HepG2 (cell line): Measurements from ENCODE around the gene SYT7. TPM values are rescaled to one million over a fixed set of nuclear protein-coding genes. Genes with fewer than 3 reads are reported as not detected.

ENCODE experiments used
- ATF5 ChIP-seq: sonication (generic); formaldehyde crosslinking; IDR thresholded peaks from 2 replicates; pipeline ENCODE4 v1.4.0; 2020; ENCODE audit warnings: mild to moderate bottlenecking, low read depth, missing genetic modification reagents
- ESRRA ChIP-seq: sonication (generic); formaldehyde crosslinking; IDR thresholded peaks from 2 replicates; pipeline ENCODE4 v1.5.1; 2020; ENCODE audit warnings: mild to moderate bottlenecking, low read depth, missing genetic modification reagents
- FOXK1 ChIP-seq: sonication (generic); formaldehyde crosslinking; IDR thresholded peaks from 2 replicates; pipeline ENCODE4 v1.4.0; 2020; ENCODE audit warnings: low read depth, missing genetic modification reagents, borderline replicate concordance
- HOXA5 ChIP-seq: sonication (generic); formaldehyde crosslinking; IDR thresholded peaks from 2 replicates; pipeline ENCODE4 v1.4.0; 2020; ENCODE audit warnings: missing genetic modification reagents
- MLXIP ChIP-seq: sonication (generic); formaldehyde crosslinking; IDR thresholded peaks from 2 replicates; pipeline ENCODE4 v1.9.0; 2021; ENCODE audit warnings: missing genetic modification reagents, borderline replicate concordance
- MZF1 ChIP-seq: sonication (generic); formaldehyde crosslinking; IDR thresholded peaks from 2 replicates; pipeline ENCODE4 v1.8.1; 2023; ENCODE audit warnings: mild to moderate bottlenecking, missing genetic modification reagents, borderline replicate concordance
- PAX8 ChIP-seq: sonication (generic); formaldehyde crosslinking; IDR thresholded peaks from 2 replicates; pipeline ENCODE4 v1.8.0; 2022; ENCODE audit warnings: mild to moderate bottlenecking, missing genetic modification reagents, borderline replicate concordance
- RFXANK ChIP-seq: IDR thresholded peaks from 2 replicates; pipeline ENCODE4 v1.6.1; 2016
- SMYD3 ChIP-seq: sonication (generic); formaldehyde crosslinking; IDR thresholded peaks from 2 replicates; pipeline ENCODE4 v1.8.1; 2023; ENCODE audit warnings: mild to moderate bottlenecking, missing genetic modification reagents
- THAP11 ChIP-seq: IDR thresholded peaks from 2 replicates; pipeline ENCODE4 v1.6.1; 2016; ENCODE audit warnings: missing biosample characterization, missing genetic modification reagents
- ZFP62 ChIP-seq: sonication (generic); formaldehyde crosslinking; IDR thresholded peaks from 2 replicates; pipeline ENCODE4 v1.4.0; 2020; ENCODE audit warnings: missing genetic modification reagents
- ZNF326 ChIP-seq: sonication (generic); formaldehyde crosslinking; IDR thresholded peaks from 2 replicates; pipeline ENCODE4 v1.4.0; 2020; ENCODE audit warnings: missing genetic modification reagents, borderline replicate concordance
- ZNF501 ChIP-seq: sonication (generic); formaldehyde crosslinking; IDR thresholded peaks from 2 replicates; pipeline ENCODE4 v1.5.1; 2020; ENCODE audit warnings: mild to moderate bottlenecking, moderate library complexity, missing genetic modification reagents
- ZNF660 ChIP-seq: sonication (generic); formaldehyde crosslinking; IDR thresholded peaks from 2 replicates; pipeline ENCODE4 v1.5.1; 2020; ENCODE audit warnings: mild to moderate bottlenecking, low read depth, missing genetic modification reagents, borderline replicate concordance
- ZNF772 ChIP-seq: sonication (generic); formaldehyde crosslinking; IDR thresholded peaks from 2 replicates; pipeline ENCODE4 v1.5.0; 2020; ENCODE audit warnings: mild to moderate bottlenecking, missing genetic modification reagents
- ZNF773 ChIP-seq: sonication (generic); formaldehyde crosslinking; IDR thresholded peaks from 2 replicates; pipeline ENCODE4 v1.4.0; 2020; ENCODE audit warnings: missing genetic modification reagents, borderline replicate concordance
- polyA plus RNA-seq, 8 experiments: library from polyadenylated mRNA; depleted of rRNA in 3 of 8; stranded (reverse) in 7 of 8; unstranded in 1 of 8; fragments of >200 nt; fragmentation: Illumina TruSeq in 4 of 8; extraction: Trizol in 4 of 8; gene quantifications; 2 replicates each; pipeline versions ENCODE4 v1.2.1 to v1.2.3, GENCODE V29; 2011 to 2016; ENCODE audit warnings: low read depth in 4 of 8, missing spikeins in 1 of 8, mixed read lengths in 1 of 8; ENCODE audit not compliant: insufficient read depth in 1 of 8
- total RNA-seq, 5 experiments: library from RNA; depleted of rRNA; stranded (reverse); fragments of >200 nt; fragmentation: Illumina TruSeq; extraction: Trizol; gene quantifications; 2 replicates each; pipeline ENCODE4 v1.2.3, GENCODE V29; 2016; ENCODE audit warnings: low read depth in 1 of 5
- TF ChIP-seq, protein P1 (sequence below): sonication (generic); formaldehyde crosslinking; IDR thresholded peaks from 2 replicates; pipeline ENCODE4 v1.4.0; 2020; ENCODE audit warnings: missing genetic modification reagents
- TF ChIP-seq, protein P2 (sequence below): sonication (generic); IDR thresholded peaks from 2 replicates; pipeline ENCODE4 v1.6.1; 2016; ENCODE audit warnings: low read depth, borderline replicate concordance
- TF ChIP-seq, protein P3 (sequence below): sonication (generic); formaldehyde crosslinking; IDR thresholded peaks from 2 replicates; pipeline ENCODE4 v1.5.1; 2020; ENCODE audit warnings: mild to moderate bottlenecking, missing genetic modification reagents

SYT7 gene
- total and polyA plus RNA-seq, 2 of the 13 experiments (the other 11 are each of a cell fraction or from before 2014, with no cell fraction given) = 1.4 to 4.4 TPM

- TF ChIP-seq THAP11 (CRISPR knock-in tag) = peak; percentile 60; the same call in 1 of the 2 replicates
- no peak for TF ChIP-seq ZNF326 (CRISPR knock-in tag)
- TF ChIP-seq, protein P1, sequence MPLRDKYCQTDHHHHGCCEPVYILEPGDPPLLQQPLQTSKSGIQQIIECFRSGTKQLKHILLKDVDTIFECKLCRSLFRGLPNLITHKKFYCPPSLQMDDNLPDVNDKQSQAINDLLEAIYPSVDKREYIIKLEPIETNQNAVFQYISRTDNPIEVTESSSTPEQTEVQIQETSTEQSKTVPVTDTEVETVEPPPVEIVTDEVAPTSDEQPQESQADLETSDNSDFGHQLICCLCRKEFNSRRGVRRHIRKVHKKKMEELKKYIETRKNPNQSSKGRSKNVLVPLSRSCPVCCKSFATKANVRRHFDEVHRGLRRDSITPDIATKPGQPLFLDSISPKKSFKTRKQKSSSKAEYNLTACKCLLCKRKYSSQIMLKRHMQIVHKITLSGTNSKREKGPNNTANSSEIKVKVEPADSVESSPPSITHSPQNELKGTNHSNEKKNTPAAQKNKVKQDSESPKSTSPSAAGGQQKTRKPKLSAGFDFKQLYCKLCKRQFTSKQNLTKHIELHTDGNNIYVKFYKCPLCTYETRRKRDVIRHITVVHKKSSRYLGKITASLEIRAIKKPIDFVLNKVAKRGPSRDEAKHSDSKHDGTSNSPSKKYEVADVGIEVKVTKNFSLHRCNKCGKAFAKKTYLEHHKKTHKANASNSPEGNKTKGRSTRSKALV (CRISPR knock-in tag) = no peak
- no peak for TF ChIP-seq RFXANK (CRISPR knock-in tag)
- no peak for TF ChIP-seq HOXA5 (CRISPR knock-in tag)
- TF ChIP-seq ZNF773 (CRISPR knock-in tag) = no peak
- TF ChIP-seq ZFP62 (CRISPR knock-in tag) = no peak
- no peak for TF ChIP-seq ZNF772
- no peak for TF ChIP-seq MLXIP
- TF ChIP-seq ZNF660 (CRISPR knock-in tag) = no peak
- TF ChIP-seq SMYD3 (CRISPR knock-in tag) = no peak
- TF ChIP-seq, protein P2, sequence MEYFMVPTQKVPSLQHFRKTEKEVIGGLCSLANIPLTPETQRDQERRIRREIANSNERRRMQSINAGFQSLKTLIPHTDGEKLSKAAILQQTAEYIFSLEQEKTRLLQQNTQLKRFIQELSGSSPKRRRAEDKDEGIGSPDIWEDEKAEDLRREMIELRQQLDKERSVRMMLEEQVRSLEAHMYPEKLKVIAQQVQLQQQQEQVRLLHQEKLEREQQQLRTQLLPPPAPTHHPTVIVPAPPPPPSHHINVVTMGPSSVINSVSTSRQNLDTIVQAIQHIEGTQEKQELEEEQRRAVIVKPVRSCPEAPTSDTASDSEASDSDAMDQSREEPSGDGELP = peak; percentile 47; the same call in 1 of the 2 replicates
- no peak for TF ChIP-seq MZF1 (CRISPR knock-in tag)
- TF ChIP-seq ZNF501 = no peak; the same call in 1 of the 2 replicates
- no peak for TF ChIP-seq ATF5 (CRISPR knock-in tag)
- 0 out of 2 replicates have a peak, but pooled peaks have one; percentile 30 for TF ChIP-seq ESRRA (CRISPR knock-in tag)
- TF ChIP-seq, protein P3, sequence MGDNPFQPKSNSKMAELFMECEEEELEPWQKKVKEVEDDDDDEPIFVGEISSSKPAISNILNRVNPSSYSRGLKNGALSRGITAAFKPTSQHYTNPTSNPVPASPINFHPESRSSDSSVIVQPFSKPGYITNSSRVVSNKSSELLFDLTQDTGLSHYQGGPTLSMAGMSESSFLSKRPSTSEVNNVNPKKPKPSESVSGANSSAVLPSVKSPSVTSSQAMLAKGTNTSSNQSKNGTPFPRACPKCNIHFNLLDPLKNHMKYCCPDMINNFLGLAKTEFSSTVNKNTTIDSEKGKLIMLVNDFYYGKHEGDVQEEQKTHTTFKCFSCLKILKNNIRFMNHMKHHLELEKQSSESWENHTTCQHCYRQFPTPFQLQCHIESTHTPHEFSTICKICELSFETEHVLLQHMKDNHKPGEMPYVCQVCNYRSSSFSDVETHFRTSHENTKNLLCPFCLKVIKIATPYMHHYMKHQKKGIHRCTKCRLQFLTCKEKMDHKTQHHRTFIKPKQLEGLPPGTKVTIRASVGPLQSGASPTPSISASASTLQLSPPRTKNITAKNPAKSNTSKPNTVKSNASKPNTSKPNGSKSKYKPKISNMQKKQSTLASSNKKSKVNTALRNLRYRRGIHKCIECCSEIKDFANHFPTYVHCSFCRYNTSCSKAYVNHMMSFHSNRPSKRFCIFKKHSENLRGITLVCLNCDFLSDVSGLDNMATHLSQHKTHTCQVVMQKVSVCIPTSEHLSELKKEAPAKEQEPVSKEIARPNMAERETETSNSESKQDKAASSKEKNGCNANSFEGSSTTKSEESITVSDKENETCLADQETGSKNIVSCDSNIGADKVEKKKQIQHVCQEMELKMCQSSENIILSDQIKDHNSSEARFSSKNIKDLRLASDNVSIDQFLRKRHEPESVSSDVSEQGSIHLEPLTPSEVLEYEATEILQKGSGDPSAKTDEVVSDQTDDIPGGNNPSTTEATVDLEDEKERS (CRISPR knock-in tag) = no peak
- peak; percentile 45; the same call in 1 of the 2 replicates for TF ChIP-seq FOXK1 (CRISPR knock-in tag)
- TF ChIP-seq PAX8 (CRISPR knock-in tag) = no peak
Measured at GRCh38 chr11:61581030-61581928, at the start of gene SYT7 (continued).
